Activated CD8-positive, alpha-beta T cell treated with anti-CD3 and anti-CD28 coated beads for 36 hours (primary cell): ENCODE measurements around the gene TUFT1. TPM values are rescaled to one million over a fixed set of nuclear protein-coding genes. Genes with fewer than 3 reads are reported as not detected.
"Not testable (repeated sequence)": the region's sequence is repeated elsewhere in the genome, so short reads cannot be mapped to it uniquely, and the experiment has no call there.

Source experiments
- ATAC-seq: fragments of 200-7000 bp; cut with Tn5 transposase; one replicate; pipeline ENCODE4 v1.10.0; 2021; ENCODE audit warnings: mild to moderate bottlenecking, moderate library complexity
- CTCF ChIA-PET: fragments of 350-600 bp; sonication (Branson Sonifier 250); formaldehyde crosslinking; loops from one replicate; lab custom pipeline; 2021; ENCODE audit warnings: antibody characterized with exemption; lab: Charles Lee
- POLR2A ChIA-PET: fragments of 350-600 bp; sonication (Branson Sonifier 250); formaldehyde crosslinking; loops from one replicate; lab custom pipeline; 2021; ENCODE audit warnings: antibody characterized with exemption; lab: Charles Lee
- DNase-seq: peaks from one replicate; pipeline ENCODE4 v3.0.0-alpha.2; 2020
- H3K27ac Mint-ChIP-seq: one replicate; pipeline ENCODE4 v1.8.0; 2021; ENCODE audit warnings: mild to moderate bottlenecking, mixed read lengths
- H3K27me3 Mint-ChIP-seq: one replicate; pipeline ENCODE4 v1.8.0; 2021; ENCODE audit warnings: mixed read lengths
- H3K36me3 Mint-ChIP-seq: one replicate; pipeline ENCODE4 v1.8.0; 2021; ENCODE audit warnings: low read depth, mixed read lengths
- H3K4me1 Mint-ChIP-seq: one replicate; pipeline ENCODE4 v1.8.0; 2021; ENCODE audit warnings: low read depth, mixed read lengths
- H3K4me3 Mint-ChIP-seq: one replicate; pipeline ENCODE4 v1.8.0; 2021; ENCODE audit warnings: mild to moderate bottlenecking, moderate library complexity, mixed read lengths
- H3K9me3 Mint-ChIP-seq: one replicate; pipeline ENCODE4 v1.8.0; 2021; ENCODE audit warnings: mixed read lengths
- CTCF ChIP-seq: fragments of 200-600 bp; IDR thresholded peaks from one replicate; pipeline ENCODE4 v1.8.0; 2022; ENCODE audit warnings: antibody characterized with exemption, mild to moderate bottlenecking
- intact Hi-C: fragments of 100-400 bp; cut with micrococcal nuclease; formaldehyde crosslinking; loops from one replicate; pipeline ENCODE4 v1.10.0; 2022
- total RNA-seq, 2 experiments: library from RNA; stranded (reverse); gene quantifications; one replicate each; pipeline ENCODE4 v1.2.3, GENCODE V29; 2021

TUFT1 gene
- total RNA-seq, 2 experiments from 2014 or later = 1.0 to 1.5 TPM

GRCh38 chr1:151519667-151520066 is 20.4 kb upstream of the TUFT1 start:
- intact Hi-C loops = loop anchor here (10.0 kb wide), 1 partner anchor 75 kb away; no protein-coding TSS in a partner anchor
- no peaks in the 10 kb centered on the region for H3K36me3 Mint-ChIP-seq
- no peaks in the 10 kb centered on the region for H3K9me3 Mint-ChIP-seq
- ChIA-PET CTCF (interaction anchor here (1.4 to 1.6 kb wide), 4 partner anchors 9 to 75 kb away, joined by 4 to 7 read pairs (median 5); no protein-coding TSS in a partner anchor), POLR2A (no interaction called here)
- TF ChIP-seq CTCF = no peak
- H3K27ac Mint-ChIP-seq = no peak overlapping the region
- H3K27me3 Mint-ChIP-seq = no peaks in the 10 kb centered on the region
- no peak overlapping the region for H3K4me3 Mint-ChIP-seq
- DNase-seq (no peak), ATAC-seq (no peak)
- no peaks in the 10 kb centered on the region for H3K4me1 Mint-ChIP-seq

- intact Hi-C loops = no loop called here
- H3K9me3 Mint-ChIP-seq = no peaks in the 10 kb centered on the region
- ATAC-seq (no peak), DNase-seq (no peak)
- no peaks in the 10 kb centered on the region for H3K27me3 Mint-ChIP-seq
- ChIA-PET CTCF (interaction anchor here (1.4 to 1.6 kb wide), 3 partner anchors 10 to 76 kb away, joined by 4 to 7 read pairs (median 6); no protein-coding TSS in a partner anchor), POLR2A (no interaction called here)
- TF ChIP-seq CTCF = no peak
- H3K36me3 Mint-ChIP-seq = no peaks in the 10 kb centered on the region
- no peak overlapping the region for H3K27ac Mint-ChIP-seq
- H3K4me3 Mint-ChIP-seq = no peak overlapping the region
- no peaks in the 10 kb centered on the region for H3K4me1 Mint-ChIP-seq
These were observed 19.8 kb upstream of the TUFT1 start for GRCh38 chr1:151520359-151520758.

- H3K4me3 Mint-ChIP-seq, DNase-seq, H3K9me3 Mint-ChIP-seq, POLR2A ChIA-PET, intact Hi-C loops, ATAC-seq, H3K4me1 Mint-ChIP-seq, H3K36me3 Mint-ChIP-seq, H3K27me3 Mint-ChIP-seq, H3K27ac Mint-ChIP-seq: not testable (repeated sequence)
- CTCF ChIA-PET = interaction anchor here (1.9 to 3.1 kb wide), 2 partner anchors 12 to 78 kb away, joined by 4 to 9 read pairs; no protein-coding TSS in a partner anchor
These were observed 17.7 kb upstream of the TUFT1 start for GRCh38 chr1:151522427-151522826.

GRCh38 chr1:151523326-151523725 is 16.8 kb upstream of the TUFT1 start:
- intact Hi-C loops = no loop called here
- H3K36me3 Mint-ChIP-seq = no peaks in the 10 kb centered on the region
- H3K4me1 Mint-ChIP-seq = no peaks in the 10 kb centered on the region
- ChIA-PET CTCF (interaction anchor here (0.8 to 3.1 kb wide), 2 partner anchors 11 to 212 kb away, joined by 3 to 9 read pairs; no protein-coding TSS in a partner anchor), POLR2A (no interaction called here)
- no peak for DNase-seq
- no peak overlapping the region for H3K27ac Mint-ChIP-seq
- no peak overlapping the region for H3K4me3 Mint-ChIP-seq
- no peaks in the 10 kb centered on the region for H3K27me3 Mint-ChIP-seq
- TF ChIP-seq CTCF = no peak
- no peak for ATAC-seq
- no peaks in the 10 kb centered on the region for H3K9me3 Mint-ChIP-seq

GRCh38 chr1:151524736-151525135 is 15.4 kb upstream of the TUFT1 start:
- Mint-ChIP-seq H3K4me3 (no peak overlapping the region), H3K27me3 (no peaks in the 10 kb centered on the region), H3K9me3 (no peaks in the 10 kb centered on the region), H3K27ac (no peak overlapping the region), H3K36me3 (no peaks in the 10 kb centered on the region), H3K4me1 (no peaks in the 10 kb centered on the region)
- intact Hi-C loops = no loop called here
- no peak for TF ChIP-seq CTCF
- CTCF ChIA-PET = interaction anchor here (1.6 kb wide), 1 partner anchor 11 kb away, joined by 3 read pairs; no protein-coding TSS in a partner anchor
- POLR2A ChIA-PET = no interaction called here
- no peak for DNase-seq
- no peak for ATAC-seq
